Endothelial cell (in vitro differentiated cells): ENCODE data around the gene SLC44A2. TPM values are rescaled to one million over a fixed set of nuclear protein-coding genes. Genes with fewer than 3 reads are reported as not detected.

ENCODE experiments used
- DNase-seq: peaks from one replicate; pipeline ENCODE4 v3.0.0; 2021; ENCODE audit warnings: low spot score
- H3K27ac Mint-ChIP-seq: one replicate; pipeline ENCODE4 v1.8.0; 2021; ENCODE audit warnings: mixed read lengths, inconsistent platforms; ENCODE audit not compliant: unreplicated experiment
- H3K27me3 Mint-ChIP-seq: one replicate; pipeline ENCODE4 v1.8.0; 2021; ENCODE audit warnings: mild to moderate bottlenecking, moderate library complexity, mixed read lengths, inconsistent platforms; ENCODE audit not compliant: unreplicated experiment
- H3K36me3 Mint-ChIP-seq: one replicate; pipeline ENCODE4 v1.8.0; 2021; ENCODE audit warnings: mild to moderate bottlenecking, low read depth, mixed read lengths, inconsistent platforms; ENCODE audit not compliant: unreplicated experiment
- H3K4me1 Mint-ChIP-seq: one replicate; pipeline ENCODE4 v1.8.0; 2021; ENCODE audit warnings: mild to moderate bottlenecking, mixed read lengths, inconsistent platforms; ENCODE audit not compliant: unreplicated experiment
- H3K4me3 Mint-ChIP-seq: one replicate; pipeline ENCODE4 v1.8.0; 2021; ENCODE audit warnings: mild to moderate bottlenecking, mixed read lengths, inconsistent platforms; ENCODE audit not compliant: unreplicated experiment
- H3K9me3 Mint-ChIP-seq: one replicate; pipeline ENCODE4 v1.8.0; 2021; ENCODE audit warnings: mixed read lengths, inconsistent platforms; ENCODE audit not compliant: unreplicated experiment
- CTCF ChIP-seq: fragments of 200-600 bp; sonication (generic); IDR thresholded peaks from one replicate; pipeline ENCODE4 v1.5.0; 2021; ENCODE audit warnings: antibody characterized with exemption; ENCODE audit not compliant: unreplicated experiment
- total RNA-seq: library from RNA; stranded (reverse); fragmentation: NEBNext Ultra II Directional; extraction: Animal tissue kit (Norgen Biotek cat#: 25700); gene quantifications from one replicate; pipeline ENCODE4 v1.2.1, GENCODE V29; 2021; ENCODE audit not compliant: unreplicated experiment

The SLC44A2 gene
- total RNA-seq, 1 donor from 2014 or later, result 272 TPM

DNA sequence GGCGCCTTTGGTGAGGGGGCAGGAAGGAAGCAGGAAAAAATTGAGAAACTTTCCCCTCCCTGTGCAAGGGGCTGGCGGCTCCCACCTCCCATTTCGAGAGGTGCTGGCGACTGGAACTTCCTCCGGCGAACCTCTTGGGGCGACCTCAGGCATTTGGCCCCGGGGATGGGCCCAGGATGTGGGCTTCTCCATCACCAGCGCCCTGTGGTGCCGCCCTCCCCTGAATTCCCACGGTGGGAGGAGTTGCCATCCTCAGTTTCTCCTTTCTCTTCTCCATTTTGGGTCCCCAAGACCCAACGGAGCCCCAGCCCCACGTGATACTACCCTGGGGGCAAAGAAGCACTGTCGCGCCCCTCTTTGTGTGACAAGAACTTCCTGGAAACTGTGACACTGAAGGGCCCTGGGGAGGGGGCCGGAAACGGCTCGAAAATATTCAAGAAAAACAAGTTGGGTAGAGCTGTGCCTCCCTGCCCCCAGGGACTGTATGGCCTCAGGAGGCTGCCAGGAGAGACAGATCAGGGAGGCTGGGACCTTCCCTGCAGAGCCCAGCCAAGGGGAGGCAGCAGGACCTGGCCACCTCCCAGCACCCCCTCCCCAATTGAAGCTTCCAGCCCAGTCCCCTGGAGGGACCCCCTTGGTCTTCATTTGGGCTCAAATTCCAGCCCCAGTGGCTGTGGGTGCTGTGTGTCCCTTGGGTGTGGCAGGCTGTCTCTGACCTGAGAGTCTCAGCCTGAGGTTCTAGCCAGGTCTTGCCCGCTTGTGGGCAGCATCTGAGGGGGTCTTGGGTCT is 22.1 kb upstream of the SLC44A2 start:
- no peak for TF ChIP-seq CTCF
- Mint-ChIP-seq H3K36me3 (peaks cover 5% of the 10 kb centered on the region), H3K9me3 (no peaks in the 10 kb centered on the region), H3K27ac (peak overlapping the region; percentile 93), H3K27me3 (peaks cover 1% of the 10 kb centered on the region), H3K4me3 (peak overlapping the region; percentile 95), H3K4me1 (peaks cover 19% of the 10 kb centered on the region)
- no peak for DNase-seq

- H3K36me3 Mint-ChIP-seq, result peaks cover 5% of the 10 kb centered on the region
- H3K27me3 Mint-ChIP-seq, result peaks cover 1% of the 10 kb centered on the region
- peak overlapping the region; percentile 95 for H3K4me3 Mint-ChIP-seq
- H3K4me1 Mint-ChIP-seq, result peaks cover 19% of the 10 kb centered on the region
- no peak for DNase-seq
- H3K9me3 Mint-ChIP-seq, result no peaks in the 10 kb centered on the region
- H3K27ac Mint-ChIP-seq, result peak overlapping the region; percentile 93
- TF ChIP-seq CTCF, result no peak
Observed at GRCh38 chr19:10603873-10604459, 21.4 kb upstream of the SLC44A2 start.

DNA sequence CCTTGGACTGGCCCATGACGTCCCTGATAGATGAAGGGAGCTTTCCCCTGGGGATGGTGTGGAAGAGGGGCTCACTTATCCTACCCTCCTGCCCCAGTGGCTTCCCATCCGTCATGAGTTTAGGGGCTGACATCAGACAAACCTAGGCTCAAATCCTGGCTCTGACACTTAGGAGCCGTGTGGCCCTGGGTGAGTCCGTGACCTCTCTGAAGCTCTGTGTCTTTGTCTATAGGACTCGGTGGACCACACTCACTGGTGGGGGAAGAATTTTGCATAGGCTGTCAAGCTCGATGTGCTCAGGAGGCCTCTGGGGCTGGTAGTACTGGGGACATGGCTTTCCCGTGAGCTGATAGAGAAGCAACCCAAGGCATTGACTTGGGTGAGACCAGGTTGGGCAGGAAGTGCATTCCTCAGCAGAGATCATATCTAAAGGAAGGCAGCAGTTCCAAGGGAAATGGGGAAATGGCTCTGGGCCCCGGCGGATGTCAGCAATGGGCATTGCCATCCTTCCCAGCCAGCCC is 20.8 kb upstream of the SLC44A2 start:
- no peak for TF ChIP-seq CTCF
- DNase-seq, result peak; percentile 22
- Mint-ChIP-seq H3K27me3 (peaks cover 1% of the 10 kb centered on the region), H3K9me3 (no peaks in the 10 kb centered on the region), H3K36me3 (peaks cover 5% of the 10 kb centered on the region), H3K4me1 (peaks cover 19% of the 10 kb centered on the region), H3K27ac (peak overlapping the region; percentile 93), H3K4me3 (peak overlapping the region; percentile 95)

GRCh38 chr19:10611907-10612306 is 13.4 kb upstream of the SLC44A2 start:
- no peak overlapping the region for H3K27ac Mint-ChIP-seq
- no peak for TF ChIP-seq CTCF
- peaks cover 2% of the 10 kb centered on the region for H3K27me3 Mint-ChIP-seq
- no peaks in the 10 kb centered on the region for H3K9me3 Mint-ChIP-seq
- no peak for DNase-seq
- peaks cover 2% of the 10 kb centered on the region for H3K4me1 Mint-ChIP-seq
- no peak overlapping the region for H3K4me3 Mint-ChIP-seq
- peaks cover 4% of the 10 kb centered on the region for H3K36me3 Mint-ChIP-seq
